ENCODE measurements around the gene ARHGEF7.

ARHGEF7 gene

DNA sequence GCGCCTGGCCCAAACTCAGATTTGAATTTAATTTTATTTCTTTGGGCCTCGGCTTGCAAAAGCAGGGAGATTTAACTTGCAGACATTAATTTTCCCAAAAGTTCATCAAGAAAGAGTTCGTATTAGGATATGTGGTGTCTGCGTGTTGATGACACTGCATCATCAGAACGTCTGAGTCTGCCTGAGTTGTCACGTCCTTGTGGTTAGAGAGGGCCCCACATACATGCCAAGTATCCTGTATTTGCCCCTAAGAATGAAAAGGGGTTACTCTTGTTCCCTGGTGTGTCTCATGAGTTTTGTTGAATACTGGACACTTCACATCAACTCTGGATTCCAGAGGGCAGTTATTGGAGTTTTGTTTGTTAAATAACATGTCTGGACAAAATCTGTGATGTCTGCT is 199.7 kb downstream of the ARHGEF7 start:
- Mint-ChIP-seq H3K9me3 (peaks cover 17% of the 10 kb centered on the region), H3K4me1 (no peaks in the 10 kb centered on the region), H3K4me3 (no peak overlapping the region), H3K36me3 (ENCODE audit: low read depth) (peaks cover 41% of the 10 kb centered on the region), H3K27ac (no peak overlapping the region), H3K27me3 (no peaks in the 10 kb centered on the region)
- DNase-seq (no peak), ATAC-seq (no peak)

DNA sequence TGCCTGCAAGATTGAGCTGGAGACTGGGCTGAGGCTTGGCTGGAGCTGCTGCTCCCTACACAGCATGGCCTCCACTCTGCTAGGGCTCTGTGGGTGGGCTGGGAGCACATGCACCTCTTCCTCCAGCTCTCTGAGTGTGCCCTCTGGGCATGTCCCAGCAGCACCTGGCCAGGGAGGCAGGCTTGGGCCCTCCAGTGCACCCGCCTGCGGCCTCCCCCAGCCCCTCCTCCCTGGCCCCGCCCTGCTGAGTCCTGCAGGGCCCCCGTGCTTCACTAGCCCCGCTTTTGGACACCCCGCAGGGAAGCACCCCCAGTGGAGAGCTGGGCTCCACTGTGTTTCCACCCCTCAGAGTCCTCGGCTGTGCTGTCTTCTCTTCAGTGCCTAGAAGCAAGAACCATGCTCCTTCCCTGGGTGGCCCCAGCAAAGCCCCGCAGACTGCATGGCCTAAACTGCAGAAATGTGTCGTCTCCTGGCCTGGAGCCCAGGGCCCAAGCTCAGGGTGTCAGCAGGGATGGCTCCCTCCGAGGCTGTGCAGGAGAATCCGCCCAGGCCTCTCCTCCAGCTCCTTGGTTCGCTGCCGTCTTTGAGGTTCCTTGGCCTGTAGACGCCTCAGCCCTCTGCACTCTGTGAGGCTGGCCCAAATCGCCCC is 200.4 kb downstream of the ARHGEF7 start:
- H3K9me3 Mint-ChIP-seq, result peaks cover 11% of the 10 kb centered on the region
- H3K4me1 Mint-ChIP-seq, result no peaks in the 10 kb centered on the region
- H3K4me3 Mint-ChIP-seq, result no peak overlapping the region
- no peak overlapping the region for H3K27ac Mint-ChIP-seq
- ATAC-seq, result no peak
- peaks cover 34% of the 10 kb centered on the region for H3K36me3 Mint-ChIP-seq (ENCODE audit: low read depth)
- H3K27me3 Mint-ChIP-seq, result no peaks in the 10 kb centered on the region
- DNase-seq, result no peak

DNA sequence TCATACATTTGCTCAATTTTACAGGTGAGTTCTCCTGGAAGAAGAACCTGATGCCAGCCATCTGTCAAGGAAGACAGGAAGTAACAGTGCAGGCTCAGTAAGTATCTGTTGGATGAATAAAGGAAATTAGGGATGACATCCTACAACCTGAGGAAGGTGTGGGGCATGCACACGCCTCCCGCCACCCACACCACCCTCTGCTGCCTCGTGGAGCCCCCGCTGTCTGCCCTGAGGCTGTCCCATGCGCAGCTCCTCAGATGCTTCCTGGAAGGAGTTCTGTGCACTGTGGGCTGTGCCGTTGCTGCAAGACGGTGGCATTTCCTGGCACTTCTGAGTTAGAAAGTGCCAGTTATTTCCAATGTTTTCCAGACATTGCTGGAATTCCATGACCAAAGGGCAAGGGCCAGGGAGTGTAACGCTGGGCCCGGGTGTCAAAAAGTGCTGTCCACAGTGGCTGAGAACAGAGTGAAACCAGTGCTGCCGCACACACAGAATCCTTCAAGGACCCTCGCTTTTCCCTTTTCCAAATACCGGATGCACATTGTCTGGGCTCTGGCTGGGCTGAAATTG is 201.1 kb downstream of the ARHGEF7 start:
- Mint-ChIP-seq H3K4me1 (no peaks in the 10 kb centered on the region), H3K27me3 (no peaks in the 10 kb centered on the region), H3K27ac (no peak overlapping the region), H3K9me3 (peaks cover 5% of the 10 kb centered on the region), H3K4me3 (no peak overlapping the region), H3K36me3 (ENCODE audit: low read depth) (peaks cover 27% of the 10 kb centered on the region)
- DNase-seq, result no peak
- ATAC-seq, result no peak

DNA sequence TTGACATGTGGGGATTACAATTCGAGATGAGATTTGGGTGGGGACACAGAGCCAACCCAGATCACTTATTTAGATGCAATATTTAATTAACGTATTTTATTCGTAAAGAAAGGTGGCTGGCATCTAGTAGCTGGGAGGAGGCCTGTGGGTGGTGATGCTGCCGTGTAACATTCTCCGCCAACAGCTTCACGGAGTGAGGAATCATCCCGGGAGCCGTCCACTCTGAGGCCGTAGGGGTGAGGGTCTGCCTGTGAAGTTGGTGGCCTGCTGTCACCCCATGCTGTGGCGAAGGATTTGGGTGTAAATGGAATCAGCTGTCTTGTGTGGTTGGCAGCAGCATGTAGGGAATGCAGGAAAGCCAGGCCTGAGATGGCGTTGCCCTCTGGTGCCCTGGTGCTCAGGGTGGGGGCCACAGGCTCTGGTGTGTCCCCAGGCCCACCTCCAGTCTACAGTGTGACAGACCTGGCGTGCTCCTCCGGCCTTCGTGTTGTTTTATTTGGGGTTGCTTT is 202.0 kb downstream of the ARHGEF7 start:
- no peaks in the 10 kb centered on the region for H3K27me3 Mint-ChIP-seq
- no peak for ATAC-seq

DNA sequence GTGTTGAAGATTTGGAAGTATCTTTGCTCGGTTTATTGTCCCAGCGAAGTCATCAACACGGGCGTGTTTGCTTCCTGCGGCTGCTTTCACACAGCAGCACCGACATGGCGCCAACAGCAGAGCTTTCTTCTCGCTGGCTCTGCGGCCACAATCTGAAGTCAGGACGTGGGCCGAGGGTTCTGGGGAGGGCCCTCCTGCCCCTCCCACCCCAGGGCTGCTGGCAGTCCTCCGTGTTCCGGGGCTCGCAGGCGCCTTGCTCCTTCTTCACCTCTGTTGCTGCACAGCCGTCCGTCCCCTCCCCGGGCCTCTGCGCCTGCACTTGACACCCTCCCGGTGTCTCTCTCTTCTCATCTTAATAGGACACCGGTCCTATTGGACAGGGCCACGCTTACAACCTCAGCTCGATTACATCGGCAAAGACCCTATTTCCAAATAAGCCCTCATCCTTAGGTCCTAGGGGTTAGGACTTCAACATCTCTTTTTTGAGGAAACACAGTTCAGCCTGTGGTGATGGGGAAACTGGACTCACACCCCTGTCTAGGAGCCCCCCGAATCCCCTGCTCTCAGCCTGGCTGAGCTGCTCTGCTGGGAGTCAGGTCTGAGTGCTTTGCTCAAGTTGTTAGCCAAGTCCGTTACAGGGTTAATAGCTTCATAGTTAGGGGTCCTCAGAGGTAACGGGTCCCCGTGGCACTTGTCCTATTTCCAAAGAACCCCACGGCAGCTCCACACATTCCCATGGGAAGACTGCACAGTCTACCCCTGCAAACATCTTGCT is 202.6 kb downstream of the ARHGEF7 start:
- ATAC-seq (no peak), DNase-seq (no peak)
- Mint-ChIP-seq H3K4me1 (no peaks in the 10 kb centered on the region), H3K36me3 (ENCODE audit: low read depth) (peaks cover 12% of the 10 kb centered on the region), H3K4me3 (no peak overlapping the region), H3K27me3 (no peaks in the 10 kb centered on the region), H3K27ac (no peak overlapping the region), H3K9me3 (no peaks in the 10 kb centered on the region)

More for the DNA sequence above, 202.0 kb downstream of the ARHGEF7 start:
- Mint-ChIP-seq H3K36me3 (ENCODE audit: low read depth) (peaks cover 19% of the 10 kb centered on the region), H3K4me3 (no peak overlapping the region), H3K4me1 (no peaks in the 10 kb centered on the region), H3K27ac (no peak overlapping the region), H3K9me3 (no peaks in the 10 kb centered on the region)
- no peak for DNase-seq

DNA sequence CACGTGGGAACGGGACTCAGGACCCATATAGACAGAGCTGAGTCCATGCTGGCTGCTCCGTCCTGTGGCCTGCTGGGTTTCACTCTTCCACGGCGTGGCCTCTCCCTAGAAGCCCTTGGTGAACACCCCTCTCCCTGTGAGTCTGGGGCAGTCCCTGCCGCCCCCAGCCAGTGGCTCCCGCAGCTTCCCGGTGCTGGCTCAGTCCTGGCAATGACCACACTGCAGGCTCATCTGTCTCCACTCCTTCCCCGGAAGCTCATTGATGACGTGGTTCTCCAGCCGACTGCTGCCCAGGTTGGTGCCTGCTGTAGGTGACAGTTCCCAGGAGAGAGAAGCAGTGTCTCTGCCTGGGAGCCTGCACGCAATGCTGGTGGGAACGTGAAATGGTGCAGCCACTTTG is 203.3 kb downstream of the ARHGEF7 start:
- H3K27me3 Mint-ChIP-seq, result no peaks in the 10 kb centered on the region
- H3K36me3 Mint-ChIP-seq (ENCODE audit: low read depth), result peaks cover 6% of the 10 kb centered on the region
- no peak for ATAC-seq
- no peak overlapping the region for H3K4me3 Mint-ChIP-seq
- H3K4me1 Mint-ChIP-seq, result no peaks in the 10 kb centered on the region
- H3K9me3 Mint-ChIP-seq, result no peaks in the 10 kb centered on the region
- no peak for DNase-seq
- H3K27ac Mint-ChIP-seq, result no peak overlapping the region

DNA sequence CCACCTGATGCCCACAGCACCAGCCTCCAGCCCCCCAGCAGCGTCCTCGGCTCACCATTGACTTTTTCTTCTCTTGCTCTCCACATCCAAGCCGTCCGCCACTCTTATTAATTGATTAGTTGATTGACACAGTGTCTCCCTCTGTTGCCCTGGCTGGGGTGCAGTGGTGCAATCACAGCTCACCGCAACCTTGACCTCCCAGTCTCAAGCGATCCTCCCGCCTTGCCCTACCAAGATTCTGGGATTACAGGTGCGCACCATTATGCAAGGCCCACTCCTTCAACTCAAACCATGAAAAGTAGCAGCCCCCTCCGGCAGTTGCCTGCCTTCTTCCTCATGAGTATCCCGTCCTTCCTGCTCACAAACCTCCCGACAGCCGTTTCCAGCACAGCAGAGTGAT is 204.4 kb downstream of the ARHGEF7 start:
- Mint-ChIP-seq H3K27me3 (no peaks in the 10 kb centered on the region), H3K4me1 (peaks cover 4% of the 10 kb centered on the region), H3K9me3 (no peaks in the 10 kb centered on the region), H3K36me3 (ENCODE audit: low read depth) (peaks cover 6% of the 10 kb centered on the region), H3K27ac (no peak overlapping the region), H3K4me3 (no peak overlapping the region)
- DNase-seq, result no peak
- no peak for ATAC-seq

DNA sequence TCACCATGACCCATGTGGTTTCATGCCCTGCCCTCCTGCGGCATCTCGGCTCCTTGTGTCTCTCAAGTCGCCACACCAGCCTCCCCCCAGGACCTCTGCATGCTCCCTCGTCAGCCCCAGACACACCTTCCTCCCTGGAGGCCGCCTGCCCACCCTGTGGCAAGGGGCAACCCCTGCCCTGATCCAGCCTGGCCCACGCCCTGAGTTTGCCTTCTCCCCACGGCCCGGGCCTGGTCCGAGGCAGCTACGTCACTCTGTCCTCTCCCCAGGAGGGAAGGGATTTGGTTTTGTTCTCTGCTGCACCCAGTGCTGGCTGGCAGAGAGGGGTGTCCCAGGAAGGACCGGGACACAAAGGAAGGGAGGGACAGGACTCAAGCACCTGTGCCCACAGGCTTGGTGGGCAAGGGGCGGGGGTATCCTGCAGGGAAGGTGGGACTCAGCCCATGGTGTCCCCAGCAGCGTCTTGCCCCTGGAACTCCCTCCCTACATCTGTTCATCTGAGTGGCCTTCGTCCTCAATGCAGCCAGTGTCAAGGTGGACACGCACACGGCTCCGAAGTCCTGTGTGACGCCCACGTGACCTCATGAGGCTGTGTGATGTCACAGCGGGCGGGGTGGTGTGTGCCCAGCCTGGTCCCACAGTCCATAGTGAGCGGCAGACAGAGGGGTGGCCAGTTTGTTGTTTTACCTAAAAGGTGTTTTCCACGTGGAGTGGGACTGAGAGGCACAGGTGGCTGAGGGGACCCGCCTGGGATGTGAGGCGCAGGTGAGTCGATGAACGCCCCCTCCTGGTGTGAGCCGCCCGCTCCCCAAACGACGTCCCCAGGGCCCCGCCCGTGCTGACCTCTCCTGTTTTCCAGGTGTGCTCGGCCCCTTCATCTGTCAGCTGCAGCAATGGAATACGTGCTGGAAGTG is 205.1 kb downstream of the ARHGEF7 start, which contains the start of gene TEX29:
Gene TEX29, plus strand, starts transcription at position 645 of the 914 bp plus-strand sequence. Its CDS starts 249 bp downstream, at position 894.
- Mint-ChIP-seq H3K4me1 (peaks cover 4% of the 10 kb centered on the region), H3K4me3 (no peak within 1 kb of the TSS), H3K27me3 (no peaks in the 10 kb centered on the region), H3K9me3 (no peaks in the 10 kb centered on the region), H3K36me3 (ENCODE audit: low read depth) (peaks cover 6% of the 10 kb centered on the region), H3K27ac (no peak within 1 kb of the TSS)
- DNase-seq, result no peak
- ATAC-seq, result no peak

DNA sequence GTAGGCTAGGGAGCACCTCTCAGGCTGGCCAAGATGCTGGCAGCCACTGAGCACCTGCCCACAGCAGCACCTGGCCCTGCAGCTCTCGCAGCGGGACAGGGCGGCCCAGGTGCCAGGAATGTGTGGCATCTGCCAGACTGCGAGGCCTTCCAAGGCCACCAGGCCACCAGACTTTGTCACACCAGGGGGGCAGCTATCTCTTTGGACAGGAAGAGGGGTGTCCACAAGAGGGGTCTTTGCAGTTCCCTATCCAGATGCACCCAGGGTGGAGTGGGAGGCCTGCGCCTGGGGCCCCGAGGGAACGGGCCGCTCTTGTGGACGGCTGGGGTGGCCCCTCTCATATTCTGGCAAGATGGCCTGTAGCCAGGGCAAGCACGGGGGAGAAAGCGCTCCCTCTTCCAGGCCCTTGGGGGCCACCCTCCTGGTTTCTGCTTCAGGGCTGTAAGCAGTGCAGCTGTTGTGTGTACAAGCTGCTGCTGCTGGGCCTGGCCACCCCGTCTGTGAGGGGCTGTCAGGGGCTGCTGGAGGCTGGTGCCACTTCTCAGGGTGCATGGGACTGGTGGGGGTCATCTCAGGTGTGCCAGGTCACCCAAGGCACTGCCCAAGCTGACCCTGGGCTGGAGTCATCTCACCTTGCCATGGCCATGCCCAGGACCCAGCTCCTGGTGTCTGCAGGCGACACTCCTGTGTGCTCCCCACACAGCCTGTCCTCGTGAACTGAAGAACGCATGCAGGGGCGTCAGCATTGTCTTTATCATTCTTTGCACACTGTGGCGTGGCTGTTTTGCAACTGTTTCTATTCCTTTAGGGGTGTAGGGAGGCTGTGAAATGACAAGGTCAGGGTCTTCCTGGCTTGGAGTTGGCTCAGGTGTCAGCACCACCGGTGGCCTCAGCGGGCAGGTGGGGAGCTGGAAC is 207.1 kb downstream of the ARHGEF7 start:
- no peak overlapping the region for H3K4me3 Mint-ChIP-seq
- H3K9me3 Mint-ChIP-seq, result no peaks in the 10 kb centered on the region
- peaks cover 4% of the 10 kb centered on the region for H3K4me1 Mint-ChIP-seq
- H3K36me3 Mint-ChIP-seq (ENCODE audit: low read depth), result no peaks in the 10 kb centered on the region
- no peaks in the 10 kb centered on the region for H3K27me3 Mint-ChIP-seq
- H3K27ac Mint-ChIP-seq, result no peak overlapping the region
- ATAC-seq (no peak), DNase-seq (no peak)

DNA sequence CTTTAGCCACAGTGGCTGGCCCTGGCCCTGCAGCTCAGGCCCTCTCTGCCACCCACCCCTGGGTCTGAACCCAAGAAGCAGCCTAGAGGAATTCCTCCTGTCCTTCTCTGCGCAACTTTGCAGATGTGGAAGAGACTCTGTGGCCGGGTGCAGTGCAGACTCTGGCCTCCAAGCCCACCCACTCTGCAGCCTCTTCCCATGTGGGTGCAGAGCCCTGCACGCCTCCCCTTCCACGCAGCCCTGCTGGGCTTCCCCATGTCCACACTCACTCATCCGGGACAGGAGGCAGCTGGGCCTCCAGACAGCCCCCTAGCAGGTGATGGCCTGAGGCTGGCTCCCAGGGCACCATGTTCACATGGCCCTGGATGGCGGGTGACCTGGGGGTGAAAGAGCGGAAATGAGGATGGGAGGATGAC is 207.8 kb downstream of the ARHGEF7 start:
- no peaks in the 10 kb centered on the region for H3K36me3 Mint-ChIP-seq (ENCODE audit: low read depth)
- H3K4me3 Mint-ChIP-seq, result no peak overlapping the region
- no peaks in the 10 kb centered on the region for H3K27me3 Mint-ChIP-seq
- ATAC-seq, result no peak
- DNase-seq, result no peak
- H3K9me3 Mint-ChIP-seq, result no peaks in the 10 kb centered on the region
- no peak overlapping the region for H3K27ac Mint-ChIP-seq
- peaks cover 4% of the 10 kb centered on the region for H3K4me1 Mint-ChIP-seq

DNA sequence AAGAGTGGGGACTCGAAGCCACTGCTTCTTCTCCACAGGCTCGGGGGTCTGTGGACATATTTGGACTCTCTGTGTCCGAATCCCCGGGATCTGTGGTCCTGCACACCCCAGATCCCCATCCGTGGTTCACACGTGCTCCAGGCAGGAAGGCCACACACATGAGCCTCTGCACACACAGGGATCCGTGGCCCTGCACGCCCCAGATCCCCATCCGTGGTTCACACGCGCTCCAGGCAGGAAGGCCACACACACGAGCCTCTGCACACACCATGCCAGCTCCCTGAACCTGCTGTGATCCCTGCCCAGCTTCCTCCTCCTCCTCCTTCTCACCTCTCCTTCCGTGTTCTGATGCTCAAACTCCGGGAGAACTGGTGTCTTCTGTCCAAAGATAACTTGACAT is 208.4 kb downstream of the ARHGEF7 start:
- DNase-seq (no peak), ATAC-seq (no peak)
- no peaks in the 10 kb centered on the region for H3K36me3 Mint-ChIP-seq (ENCODE audit: low read depth)
- H3K27me3 Mint-ChIP-seq, result no peaks in the 10 kb centered on the region
- peak overlapping the region; percentile 52 for H3K4me3 Mint-ChIP-seq
- H3K4me1 Mint-ChIP-seq, result peaks cover 4% of the 10 kb centered on the region
- H3K9me3 Mint-ChIP-seq, result no peaks in the 10 kb centered on the region
- H3K27ac Mint-ChIP-seq, result no peak overlapping the region

DNA sequence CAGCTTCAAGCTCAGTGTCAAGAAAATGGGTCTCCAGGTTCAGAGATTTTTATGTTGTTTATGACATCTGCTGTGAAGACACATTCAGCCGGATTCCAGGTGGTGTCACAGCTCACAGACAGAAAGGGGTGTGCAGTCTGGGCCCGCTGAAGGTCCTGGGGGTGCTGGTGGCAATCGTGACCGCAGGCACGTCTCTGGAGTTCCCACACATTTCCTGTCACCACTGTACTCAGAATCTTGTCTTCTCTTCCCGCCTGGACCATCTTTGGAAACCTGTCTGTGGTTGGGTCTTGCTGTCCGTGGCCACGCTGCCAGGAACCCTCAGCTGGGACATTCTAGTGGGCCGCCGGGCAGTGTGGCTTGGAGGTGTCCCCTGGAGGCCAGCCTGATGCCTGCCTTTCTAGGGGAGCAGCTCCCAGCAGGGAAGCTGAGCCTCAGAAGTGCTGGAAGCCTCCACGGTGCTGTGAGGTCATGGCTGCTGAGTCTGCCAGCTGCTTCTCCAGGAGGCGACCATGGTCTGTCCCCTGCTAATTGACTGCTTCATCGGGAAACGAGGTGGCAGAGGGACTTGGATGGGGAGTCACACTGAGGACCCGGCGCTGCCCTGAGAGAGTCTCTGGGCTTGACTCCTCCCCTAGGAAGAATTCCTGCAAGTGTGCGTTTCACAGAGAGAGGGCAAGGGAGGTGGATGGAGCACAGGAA is 209.0 kb downstream of the ARHGEF7 start:
- peaks cover 4% of the 10 kb centered on the region for H3K4me1 Mint-ChIP-seq
- no peak overlapping the region for H3K27ac Mint-ChIP-seq
- H3K4me3 Mint-ChIP-seq, result peak overlapping the region; percentile 52
- DNase-seq, result peak; percentile 7
- H3K36me3 Mint-ChIP-seq (ENCODE audit: low read depth), result no peaks in the 10 kb centered on the region
- no peaks in the 10 kb centered on the region for H3K27me3 Mint-ChIP-seq
- ATAC-seq, result peak; percentile 23
- no peaks in the 10 kb centered on the region for H3K9me3 Mint-ChIP-seq

DNA sequence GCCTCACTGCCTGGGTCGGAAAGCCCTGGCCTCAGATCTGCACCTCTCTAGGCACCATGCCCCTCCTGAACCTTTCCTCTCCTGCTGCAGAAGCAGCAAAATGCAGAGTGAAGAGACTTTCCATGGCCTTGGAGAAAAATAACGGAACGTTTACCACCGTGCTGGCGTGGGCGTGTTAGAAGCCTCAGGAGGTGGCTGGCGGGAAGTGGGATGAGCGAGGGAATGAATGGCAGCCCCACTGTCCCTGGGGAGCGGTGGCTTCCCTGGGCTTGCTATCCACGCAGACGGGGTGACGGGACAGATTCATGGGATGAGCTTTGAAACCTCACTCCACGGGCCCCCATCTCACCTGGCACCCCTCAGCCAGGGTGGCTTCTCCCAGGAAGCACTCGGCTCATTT is 209.6 kb downstream of the ARHGEF7 start:
- no peaks in the 10 kb centered on the region for H3K36me3 Mint-ChIP-seq (ENCODE audit: low read depth)
- no peak for DNase-seq

More for the DNA sequence above, 209.6 kb downstream of the ARHGEF7 start:
- Mint-ChIP-seq H3K4me3 (no peak overlapping the region), H3K9me3 (no peaks in the 10 kb centered on the region), H3K27ac (no peak overlapping the region), H3K4me1 (peaks cover 4% of the 10 kb centered on the region), H3K27me3 (no peaks in the 10 kb centered on the region)
- ATAC-seq, result no peak
